Immature natural killer cell (primary cell): ENCODE measurements around the gene TAS2R39. TPM values are rescaled to one million over a fixed set of nuclear protein-coding genes. Genes with fewer than 3 reads are reported as not detected.
"Not testable (repeated sequence)": the region's sequence is repeated elsewhere in the genome, so short reads cannot be mapped to it uniquely, and the experiment has no call there.

ENCODE experiments used
- DNase-seq, 3 donors: peaks; one replicate each; pipeline ENCODE4 v3.0.0; 2022; ENCODE audit warnings: mixed read lengths in 1 of 3
- H3K27ac Mint-ChIP-seq, 6 donors: one replicate each; pipeline ENCODE4 v1.8.0; 2020; ENCODE audit warnings: mixed read lengths in 6 of 6, mild to moderate bottlenecking in 5 of 6, inconsistent platforms in 4 of 6, moderate library complexity in 3 of 6
- H3K27me3 Mint-ChIP-seq, 3 donors: one replicate each; pipeline ENCODE4 v1.8.0; 2020 to 2021; ENCODE audit warnings: low read depth in 3 of 3, mild to moderate bottlenecking in 3 of 3, mixed read lengths in 3 of 3, moderate library complexity in 3 of 3, inconsistent platforms in 1 of 3
- H3K36me3 Mint-ChIP-seq, 3 donors: one replicate each; pipeline ENCODE4 v1.8.0; 2020; ENCODE audit warnings: mixed read lengths in 3 of 3, inconsistent platforms in 2 of 3, mild to moderate bottlenecking in 2 of 3
- H3K4me1 Mint-ChIP-seq, 2 donors: one replicate each; pipeline ENCODE4 v1.8.0; 2020; ENCODE audit warnings: inconsistent platforms in 2 of 2, mild to moderate bottlenecking in 2 of 2, mixed read lengths in 2 of 2, moderate library complexity in 1 of 2
- H3K4me3 Mint-ChIP-seq, 5 donors: one replicate each; pipeline ENCODE4 v1.8.0; 2020; ENCODE audit warnings: mild to moderate bottlenecking in 5 of 5, mixed read lengths in 5 of 5, inconsistent platforms in 3 of 5, moderate library complexity in 3 of 5
- H3K9me3 Mint-ChIP-seq, 6 donors: one replicate each; pipeline ENCODE4 v1.8.0; 2020; ENCODE audit warnings: mild to moderate bottlenecking in 6 of 6, mixed read lengths in 6 of 6, inconsistent platforms in 4 of 6, moderate library complexity in 3 of 6
- polyA plus RNA-seq, 3 donors: library from polyadenylated mRNA; unstranded; fragments of 300-500 nt; fragmentation: Illumina TruSeq; gene quantifications; one replicate each; pipeline ENCODE4 v1.2.3, GENCODE V29; 2021

The TAS2R39 gene
- polyA plus RNA-seq, 3 donors from 2014 or later, result not detected

- Mint-ChIP-seq H3K4me3 (no peak overlapping the region), H3K27ac (no peak overlapping the region), H3K4me1 (no peaks in the 10 kb centered on the region), H3K27me3 (peaks cover 0 to 11% (median 3%) of the 10 kb centered on the region in 3 donors), H3K9me3 (no peaks in the 10 kb centered on the region), H3K36me3 (no peaks in the 10 kb centered on the region)
- no peak for DNase-seq
Measured at GRCh38 chr7:143193880-143194279, 10.7 kb downstream of the TAS2R39 start.

GRCh38 chr7:143199040-143199439, 15.8 kb downstream of the TAS2R39 start:
- Mint-ChIP-seq H3K4me3 (no peak overlapping the region), H3K27ac (no peak overlapping the region), H3K4me1 (no peaks in the 10 kb centered on the region), H3K36me3 (no peaks in the 10 kb centered on the region), H3K27me3 (peaks cover 0 to 18% (median 3%) of the 10 kb centered on the region in 3 donors), H3K9me3 (peaks cover 0 to 2% (median 0%) of the 10 kb centered on the region in 6 donors)
- DNase-seq, result no peak

GRCh38 chr7:143202161-143202560, 18.9 kb downstream of the TAS2R39 start:
- Mint-ChIP-seq H3K27me3 (peaks cover 0 to 15% (median 2%) of the 10 kb centered on the region in 3 donors), H3K9me3 (peaks cover 0 to 2% (median 0%) of the 10 kb centered on the region in 6 donors), H3K27ac (no peak overlapping the region), H3K4me1 (peaks cover 16 to 22% of the 10 kb centered on the region in 2 donors), H3K4me3 (no peak overlapping the region), H3K36me3 (no peaks in the 10 kb centered on the region)
- no peak for DNase-seq

GRCh38 chr7:143203386-143203785, 20.2 kb downstream of the TAS2R39 start:
- no peak overlapping the region for H3K27ac Mint-ChIP-seq
- H3K36me3 Mint-ChIP-seq, result no peaks in the 10 kb centered on the region
- H3K4me1 Mint-ChIP-seq, result peaks cover 16 to 22% of the 10 kb centered on the region in 2 donors
- peaks cover 0 to 2% (median 0%) of the 10 kb centered on the region in 6 donors for H3K9me3 Mint-ChIP-seq
- DNase-seq, result no peak
- H3K4me3 Mint-ChIP-seq, result no peak overlapping the region
- peaks cover 0 to 11% (median 0%) of the 10 kb centered on the region in 3 donors for H3K27me3 Mint-ChIP-seq

- Mint-ChIP-seq H3K4me1 (peaks cover 16 to 22% of the 10 kb centered on the region in 2 donors), H3K4me3 (peak overlapping the region in 4 of 5 donors; percentile 12 to 45 (median 16)), H3K27ac (peak overlapping the region in 2 of 6 donors; percentile 1 to 11), H3K9me3 (peaks cover 0 to 2% (median 0%) of the 10 kb centered on the region in 6 donors), H3K36me3 (no peaks in the 10 kb centered on the region), H3K27me3 (peaks cover 0 to 10% (median 1%) of the 10 kb centered on the region in 3 donors)
- peak; percentile 15 to 28 (median 16) for DNase-seq
Measured at GRCh38 chr7:143205560-143206293, 22.5 kb downstream of the TAS2R39 start.

GRCh38 chr7:143210541-143210940, 27.3 kb downstream of the TAS2R39 start:
- Mint-ChIP-seq H3K4me1 (peaks cover 8 to 9% of the 10 kb centered on the region in 2 donors), H3K27me3 (peaks cover 0 to 1% (median 0%) of the 10 kb centered on the region in 3 donors), H3K36me3 (no peaks in the 10 kb centered on the region), H3K9me3 (no peaks in the 10 kb centered on the region), H3K4me3 (no peak overlapping the region), H3K27ac (no peak overlapping the region)
- DNase-seq, result no peak

GRCh38 chr7:143213478-143213877, 30.3 kb downstream of the TAS2R39 start:
- H3K4me1 Mint-ChIP-seq, H3K4me3 Mint-ChIP-seq, H3K36me3 Mint-ChIP-seq: not testable (repeated sequence)

GRCh38 chr7:143214789-143215679, 31.8 kb downstream of the TAS2R39 start:
- peak; percentile 67 to 74 (median 68) for DNase-seq
- Mint-ChIP-seq H3K27ac (no peak overlapping the region), H3K27me3 (peaks cover 0 to 2% (median 0%) of the 10 kb centered on the region in 3 donors), H3K9me3 (no peaks in the 10 kb centered on the region), H3K4me1 (no peaks in the 10 kb centered on the region), H3K4me3 (no peak overlapping the region), H3K36me3 (no peaks in the 10 kb centered on the region)

More at GRCh38 chr7:143213478-143213877, 30.3 kb downstream of the TAS2R39 start:
- H3K9me3 Mint-ChIP-seq, DNase-seq, H3K27me3 Mint-ChIP-seq, H3K27ac Mint-ChIP-seq: not testable (repeated sequence)

- no peaks in the 10 kb centered on the region for H3K4me1 Mint-ChIP-seq
- H3K36me3 Mint-ChIP-seq, result no peaks in the 10 kb centered on the region
- H3K4me3 Mint-ChIP-seq, result no peak overlapping the region
- no peaks in the 10 kb centered on the region for H3K9me3 Mint-ChIP-seq
- H3K27me3 Mint-ChIP-seq, result peaks cover 0 to 2% (median 0%) of the 10 kb centered on the region in 3 donors
- DNase-seq, result no peak
- no peak overlapping the region for H3K27ac Mint-ChIP-seq
Measured at GRCh38 chr7:143216151-143216550, 32.9 kb downstream of the TAS2R39 start.

- no peaks in the 10 kb centered on the region for H3K4me1 Mint-ChIP-seq
- DNase-seq, result no peak
- H3K4me3 Mint-ChIP-seq, result no peak overlapping the region
- H3K27ac Mint-ChIP-seq, result no peak overlapping the region
- H3K36me3 Mint-ChIP-seq, result no peaks in the 10 kb centered on the region
- peaks cover 0 to 2% (median 0%) of the 10 kb centered on the region in 3 donors for H3K27me3 Mint-ChIP-seq
- H3K9me3 Mint-ChIP-seq, result no peaks in the 10 kb centered on the region
Measured at GRCh38 chr7:143216686-143217085, 33.5 kb downstream of the TAS2R39 start.

GRCh38 chr7:143217806-143218205, 34.6 kb downstream of the TAS2R39 start:
- no peak for DNase-seq
- no peaks in the 10 kb centered on the region for H3K4me1 Mint-ChIP-seq
- peaks cover 0 to 4% (median 2%) of the 10 kb centered on the region in 3 donors for H3K27me3 Mint-ChIP-seq
- H3K36me3 Mint-ChIP-seq, result no peaks in the 10 kb centered on the region
- no peak overlapping the region for H3K4me3 Mint-ChIP-seq
- no peak overlapping the region for H3K27ac Mint-ChIP-seq
- H3K9me3 Mint-ChIP-seq, result no peaks in the 10 kb centered on the region

GRCh38 chr7:143221286-143221685, 38.1 kb downstream of the TAS2R39 start:
- Mint-ChIP-seq H3K4me1 (no peaks in the 10 kb centered on the region), H3K27ac (no peak overlapping the region), H3K4me3 (no peak overlapping the region), H3K9me3 (no peaks in the 10 kb centered on the region), H3K27me3 (peaks cover 0 to 6% (median 5%) of the 10 kb centered on the region in 3 donors), H3K36me3 (no peaks in the 10 kb centered on the region)
- DNase-seq, result no peak

GRCh38 chr7:143221737-143222136, 38.5 kb downstream of the TAS2R39 start, which contains the start of gene TAS2R40:
Gene TAS2R40 (plus strand): TSS chr7:143222037. CDS start chr7:143222079, 42 bp downstream.
- H3K27me3 Mint-ChIP-seq, result peaks cover 0 to 6% (median 5%) of the 10 kb centered on the region in 3 donors
- no peaks in the 10 kb centered on the region for H3K9me3 Mint-ChIP-seq
- H3K4me1 Mint-ChIP-seq, result no peaks in the 10 kb centered on the region
- no peak within 1 kb of the TSS for H3K27ac Mint-ChIP-seq
- H3K36me3 Mint-ChIP-seq, result no peaks in the 10 kb centered on the region
- H3K4me3 Mint-ChIP-seq, result no peak within 1 kb of the TSS
- DNase-seq, result no peak

GRCh38 chr7:143222782-143223181, 39.6 kb downstream of the TAS2R39 start:
- H3K27ac Mint-ChIP-seq, result no peak overlapping the region
- H3K9me3 Mint-ChIP-seq, result no peaks in the 10 kb centered on the region
- H3K4me3 Mint-ChIP-seq, result no peak overlapping the region
- H3K27me3 Mint-ChIP-seq, result peaks cover 0 to 6% (median 5%) of the 10 kb centered on the region in 3 donors
- H3K36me3 Mint-ChIP-seq, result no peaks in the 10 kb centered on the region
- H3K4me1 Mint-ChIP-seq, result no peaks in the 10 kb centered on the region
- DNase-seq, result no peak
